ENCODE data around the gene MKNK1.

The MKNK1 gene

DNA sequence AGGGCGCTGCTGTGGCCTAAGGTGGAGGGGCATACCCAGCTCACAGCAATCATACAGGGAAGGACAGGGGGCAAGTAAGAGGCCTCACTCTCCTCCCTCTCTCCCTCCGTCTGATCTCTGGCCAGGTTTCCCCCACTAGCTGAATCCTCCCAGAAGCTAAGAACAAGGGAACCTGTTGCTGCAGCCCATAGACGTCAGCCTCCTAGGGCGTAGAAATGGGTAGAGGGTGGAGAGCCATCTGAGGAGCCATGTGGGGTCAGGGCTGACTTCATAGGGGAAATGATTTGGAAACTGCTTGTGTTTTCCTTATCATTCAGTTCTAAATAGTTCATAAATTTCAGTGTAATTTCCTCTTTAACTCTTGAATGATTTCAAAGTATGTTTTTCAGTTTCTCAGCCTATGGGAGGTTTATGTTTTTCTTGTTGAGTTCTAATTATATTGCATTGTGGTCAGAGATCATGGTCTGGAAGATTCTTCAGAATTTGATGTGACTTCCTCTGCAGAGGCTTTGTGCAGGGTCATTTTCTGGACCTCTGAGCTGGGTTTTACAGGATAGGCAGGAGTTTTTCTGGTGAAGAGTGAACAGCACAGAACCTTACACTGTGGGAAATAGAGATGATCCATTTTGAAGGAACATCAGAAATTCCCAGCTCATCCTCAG is 14.8 kb upstream of the MKNK1 start:
- DNase-seq = no peak

DNA sequence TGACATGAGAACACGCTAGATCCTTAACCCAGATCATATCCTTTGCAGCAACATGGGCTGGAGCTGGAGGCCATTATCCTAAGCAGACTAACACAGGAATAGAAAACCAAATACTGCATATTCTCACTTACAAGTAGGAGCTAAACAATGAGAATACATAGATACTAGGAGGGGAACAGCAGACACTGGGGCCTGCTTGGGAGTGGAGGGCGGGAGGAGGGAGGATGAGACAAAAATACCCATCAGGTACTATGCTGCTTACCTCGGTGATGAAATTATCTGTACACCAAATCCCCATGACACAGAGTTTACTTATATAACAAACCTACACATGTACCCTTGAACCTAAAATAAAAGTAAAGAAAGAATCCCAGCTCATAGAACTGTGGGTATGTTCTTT is 13.8 kb upstream of the MKNK1 start:
- no peak for DNase-seq

DNA sequence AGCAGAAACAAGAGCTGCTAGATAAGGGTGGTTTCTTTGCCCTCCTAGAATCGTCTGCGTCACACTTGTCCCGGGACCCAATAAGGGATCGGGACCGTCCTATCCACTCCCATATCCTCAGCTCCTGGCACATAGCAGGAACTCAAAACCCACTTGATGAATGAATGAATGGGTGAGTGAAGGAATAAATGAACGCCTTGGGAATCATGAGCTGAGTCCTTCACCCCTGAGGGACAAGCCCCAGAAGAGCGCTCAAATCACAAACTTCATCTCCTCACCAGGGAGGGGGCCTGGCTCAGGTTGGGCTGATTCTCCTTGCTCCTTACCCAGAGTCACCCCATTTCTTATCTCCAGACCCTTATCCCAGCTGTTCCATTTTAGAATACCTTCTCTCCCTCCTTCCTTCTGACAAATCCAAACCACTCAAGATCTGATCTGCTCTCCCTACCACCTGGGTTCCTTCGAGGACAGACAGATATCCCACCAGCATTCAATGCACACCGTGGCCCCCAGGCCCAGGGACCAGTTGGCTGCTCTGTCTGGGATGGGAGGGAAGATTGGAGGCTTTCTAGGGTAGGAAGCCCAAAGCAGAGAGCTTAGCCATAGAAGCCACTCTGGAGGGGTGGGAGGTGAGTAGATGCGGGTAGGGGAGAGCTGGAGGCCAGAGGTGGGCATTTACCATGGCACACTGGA is 13.2 kb upstream of the MKNK1 start:
- DNase-seq = no peak

DNA sequence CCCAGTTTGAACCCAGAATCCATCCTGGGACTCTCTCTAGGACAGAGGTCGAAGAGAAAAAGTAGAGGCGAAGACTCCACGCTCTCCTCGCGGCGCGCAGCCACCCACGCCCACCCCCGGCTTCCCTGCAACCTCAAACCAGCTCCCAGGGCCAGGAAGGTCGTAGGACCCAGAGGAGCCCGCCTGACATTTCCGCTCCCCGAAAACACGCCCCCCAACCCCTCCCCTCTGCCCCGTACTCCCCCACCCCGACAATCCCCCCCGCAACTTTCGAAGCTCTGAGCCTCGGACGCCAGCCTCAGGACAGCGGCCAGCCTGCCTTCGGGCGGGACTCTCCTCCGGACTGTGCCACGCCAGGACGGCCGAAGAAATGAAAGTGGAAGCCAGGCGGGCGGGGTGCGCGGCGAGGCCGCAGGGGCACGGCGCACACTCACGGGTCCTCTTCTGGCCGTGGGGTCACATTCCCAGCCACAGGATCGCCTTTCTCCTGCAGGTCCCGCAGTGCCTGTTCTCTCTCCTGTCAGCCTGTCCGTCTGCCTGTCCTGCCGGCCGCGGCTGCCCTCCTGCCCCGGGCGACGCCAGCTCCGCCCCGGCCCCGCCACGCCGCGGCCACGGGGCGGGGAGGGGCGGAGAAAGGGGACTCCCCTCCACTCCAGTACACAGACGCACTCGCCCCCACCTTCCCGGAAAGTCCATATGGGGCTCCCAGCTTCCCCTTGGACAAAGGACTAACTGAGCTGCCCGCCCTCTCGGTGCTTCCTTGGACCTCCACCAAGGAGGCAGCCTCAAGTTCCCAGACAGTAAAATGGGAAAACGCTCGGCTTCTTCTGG is 12.4 kb upstream of the MKNK1 start, which contains the start of gene MOB3C:
TSS of gene MOB3C (minus strand) at position 535 of the 831 bp plus-strand sequence. CDS start 3,490 bp downstream, outside the sequence.
- DNase-seq = peak; percentile 22 to 54

DNA sequence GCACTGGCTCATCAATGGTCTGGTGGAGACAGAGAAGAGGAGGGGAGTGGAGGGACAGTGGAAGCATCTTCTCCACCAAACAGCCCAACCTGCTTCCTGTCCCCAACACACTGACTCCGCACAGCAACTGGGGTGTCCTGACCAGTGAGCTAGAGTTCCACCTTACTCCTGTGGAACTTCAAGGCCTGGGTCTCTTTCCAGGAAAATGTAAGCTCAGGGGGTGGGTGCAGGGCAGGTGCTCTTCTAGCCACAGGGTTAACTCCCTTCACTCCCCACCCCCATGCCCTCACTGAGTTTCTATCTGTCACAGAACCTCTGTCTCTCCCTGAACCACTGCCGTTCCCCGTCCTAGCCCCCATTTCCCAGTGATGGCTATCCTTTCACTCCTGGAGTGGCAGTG is 11.7 kb upstream of the MKNK1 start:
- DNase-seq = no peak

DNA sequence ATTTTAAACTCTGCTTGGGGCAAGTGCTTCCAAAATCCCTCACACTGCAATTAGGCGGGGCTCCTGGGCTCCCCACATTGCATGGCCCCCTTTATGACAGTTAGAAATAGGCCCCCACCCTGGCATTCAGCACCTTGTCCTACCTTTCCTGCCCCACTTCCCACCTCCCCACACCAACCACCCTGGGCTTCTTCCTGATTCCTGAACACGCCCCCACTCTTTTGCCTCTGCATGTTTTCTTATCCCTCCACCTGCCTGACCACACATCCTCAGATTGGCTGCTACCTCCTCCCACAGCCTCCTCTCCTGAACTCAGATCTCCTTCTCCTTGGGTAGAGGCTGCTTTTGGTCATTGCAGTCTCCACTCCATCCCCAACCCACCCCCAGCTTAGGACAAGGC is 11.0 kb upstream of the MKNK1 start:
- DNase-seq = no peak

DNA sequence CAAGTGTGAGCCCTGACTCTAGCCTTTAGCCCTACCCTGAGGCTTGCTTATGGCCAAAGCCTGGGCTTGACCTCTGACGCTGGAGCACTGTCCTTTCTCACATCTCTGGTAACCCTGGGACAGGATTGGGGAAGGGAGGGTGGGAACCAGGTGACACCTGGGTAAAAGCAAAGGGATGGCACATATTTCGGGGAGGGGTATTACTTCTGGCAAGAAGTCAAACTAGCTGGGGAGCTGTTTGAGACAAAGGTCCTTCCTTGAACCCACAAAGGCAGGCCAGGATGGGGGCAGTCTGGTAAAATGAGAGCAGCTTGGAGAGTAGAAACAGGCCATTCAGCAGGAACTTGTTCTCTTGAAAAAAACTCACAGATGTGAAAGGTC is 10.5 kb upstream of the MKNK1 start:
- no peak for DNase-seq

DNA sequence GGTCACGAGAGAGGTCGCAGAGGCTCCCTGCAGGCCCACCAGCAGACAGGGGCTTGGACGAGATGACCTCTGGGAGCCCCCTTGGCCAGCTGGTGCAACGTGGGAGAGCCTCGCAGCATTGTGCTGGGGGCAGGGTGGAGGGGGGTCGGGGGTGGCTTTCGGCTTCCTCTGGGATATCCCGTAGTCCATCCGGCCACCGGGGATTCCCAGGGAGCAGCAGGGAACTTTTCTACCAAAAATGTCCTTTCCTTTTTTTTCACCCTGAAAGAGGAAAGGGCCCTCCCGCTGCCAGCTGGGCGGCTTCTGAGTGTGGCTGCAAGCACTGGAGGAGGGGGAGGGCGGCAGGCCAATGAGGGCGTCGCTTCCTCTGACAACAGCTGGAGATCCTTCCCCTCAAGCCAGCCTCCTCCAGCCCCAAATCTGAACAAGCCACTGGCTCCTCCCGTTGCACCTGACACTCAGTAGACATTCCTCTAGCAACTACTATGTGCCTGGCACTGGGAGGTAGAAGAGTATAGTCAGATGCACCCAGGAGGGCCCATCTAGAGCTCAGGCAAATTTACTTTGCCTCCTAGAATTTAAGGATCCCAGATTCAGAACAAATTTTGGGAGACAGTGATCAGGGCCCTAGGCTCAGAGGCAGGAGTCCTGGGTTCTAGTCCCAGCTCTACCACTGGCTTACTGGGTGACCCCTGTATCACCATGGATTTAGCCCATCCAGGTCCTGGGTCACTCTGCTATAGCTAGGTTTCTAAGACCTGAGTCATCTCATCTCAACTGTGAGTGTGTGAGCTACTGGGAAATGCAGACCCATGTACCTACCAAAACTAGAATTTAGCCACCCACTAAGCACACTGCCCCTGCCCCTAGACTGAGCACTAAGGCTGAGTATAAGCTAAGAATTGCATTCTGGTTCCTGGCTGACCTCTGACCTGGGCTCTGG is 9.9 kb upstream of the MKNK1 start:
- DNase-seq = no peak

DNA sequence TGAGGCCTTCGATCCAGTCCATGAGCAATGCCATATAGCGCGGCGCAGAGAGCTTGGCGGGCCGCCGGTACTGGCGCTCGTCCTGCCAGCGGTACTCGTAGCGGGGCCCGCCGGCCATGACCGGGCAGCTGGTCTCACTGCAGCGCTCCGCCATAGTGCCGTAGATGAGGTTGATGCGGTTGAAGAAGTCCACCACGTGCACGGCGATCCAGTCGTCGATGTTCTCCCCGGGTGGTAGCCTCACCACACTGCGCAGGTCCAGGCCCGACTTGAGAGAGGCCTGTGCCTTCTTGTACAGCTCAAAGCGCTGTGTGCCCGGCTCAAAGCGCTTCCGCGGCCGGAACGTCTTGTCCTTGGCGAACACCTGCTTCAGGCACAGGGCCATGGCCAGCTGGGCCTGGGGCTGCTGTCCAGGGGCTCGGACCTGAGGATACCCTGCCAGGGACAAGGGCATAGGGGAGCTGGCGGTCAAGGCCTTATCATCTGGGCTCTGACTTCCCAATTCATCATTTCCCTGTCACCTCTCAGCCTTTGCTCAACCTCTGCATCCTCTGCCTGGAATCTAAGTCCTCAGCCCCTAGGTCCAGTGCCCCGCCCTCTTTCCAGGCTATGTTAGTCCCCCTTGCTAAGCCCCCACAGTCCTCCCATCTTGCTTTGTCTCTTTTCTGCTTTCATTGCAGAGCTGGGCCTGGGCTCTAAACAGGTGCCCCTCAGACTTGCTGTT is 9.0 kb upstream of the MKNK1 start:
- no peak for DNase-seq

DNA sequence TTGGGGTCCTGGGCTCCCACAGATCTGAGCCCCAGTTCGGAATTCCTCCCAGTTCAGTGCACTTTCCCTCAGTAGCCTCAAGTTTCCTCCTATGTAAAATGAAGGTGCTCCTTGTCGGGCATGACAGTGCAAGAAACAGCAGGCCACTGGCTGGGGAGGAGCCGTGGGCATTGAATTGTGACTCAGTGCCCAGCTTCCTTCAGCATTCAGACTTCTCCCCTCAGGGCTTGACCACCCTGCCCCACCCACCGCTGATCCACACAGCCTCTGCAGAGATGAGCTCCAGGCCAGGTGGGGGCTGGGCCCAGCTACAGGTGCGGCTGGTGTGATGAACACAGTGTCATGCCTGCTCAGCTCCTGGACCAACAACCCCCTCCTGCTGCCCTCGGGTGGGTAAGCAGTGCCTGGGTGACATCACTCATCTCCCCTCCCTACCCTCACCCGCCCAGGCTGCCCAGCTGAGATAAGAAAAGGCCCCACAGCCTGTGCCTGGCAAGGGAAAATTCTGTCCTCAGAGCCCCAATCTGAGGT is 7.7 kb upstream of the MKNK1 start:
- no peak for DNase-seq

DNA sequence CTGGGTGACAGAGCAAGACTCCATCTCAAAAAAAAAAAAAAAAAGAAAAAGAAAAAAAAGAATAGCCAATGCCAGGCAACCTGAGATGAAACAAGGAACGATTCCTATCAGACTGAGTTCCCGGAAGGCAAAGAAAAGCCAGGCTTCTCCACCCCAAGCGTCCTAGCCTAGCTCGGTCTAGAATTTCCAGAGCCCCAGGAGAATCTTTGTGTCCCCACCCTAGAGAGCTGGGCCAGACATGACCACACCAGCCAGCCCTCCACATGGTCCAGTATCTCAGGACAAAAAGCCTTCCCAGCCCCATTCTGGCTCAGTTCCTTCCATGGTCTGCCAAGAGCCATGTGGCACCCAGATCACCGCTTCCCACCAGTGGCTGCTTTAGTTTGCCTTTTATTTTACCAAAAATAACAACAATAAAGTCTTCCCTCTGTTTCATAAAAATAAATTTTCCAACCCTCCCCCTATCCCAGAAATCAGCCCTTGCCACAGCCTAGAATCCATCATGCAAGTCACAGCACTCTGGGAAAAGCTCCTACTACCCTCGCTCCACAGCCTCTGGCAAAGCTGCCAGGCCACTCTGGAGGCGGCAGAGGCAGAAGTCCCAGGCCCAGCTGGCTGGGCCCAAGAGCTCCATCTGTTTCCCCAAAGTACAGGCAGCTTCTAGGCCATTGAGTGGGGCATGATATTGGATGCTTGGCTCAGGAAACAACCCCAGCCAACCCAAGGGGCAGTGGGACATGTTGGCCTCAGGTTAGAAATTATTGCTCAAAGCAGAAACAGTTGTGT is 3.5 kb upstream of the MKNK1 start:
- no peak for DNase-seq

DNA sequence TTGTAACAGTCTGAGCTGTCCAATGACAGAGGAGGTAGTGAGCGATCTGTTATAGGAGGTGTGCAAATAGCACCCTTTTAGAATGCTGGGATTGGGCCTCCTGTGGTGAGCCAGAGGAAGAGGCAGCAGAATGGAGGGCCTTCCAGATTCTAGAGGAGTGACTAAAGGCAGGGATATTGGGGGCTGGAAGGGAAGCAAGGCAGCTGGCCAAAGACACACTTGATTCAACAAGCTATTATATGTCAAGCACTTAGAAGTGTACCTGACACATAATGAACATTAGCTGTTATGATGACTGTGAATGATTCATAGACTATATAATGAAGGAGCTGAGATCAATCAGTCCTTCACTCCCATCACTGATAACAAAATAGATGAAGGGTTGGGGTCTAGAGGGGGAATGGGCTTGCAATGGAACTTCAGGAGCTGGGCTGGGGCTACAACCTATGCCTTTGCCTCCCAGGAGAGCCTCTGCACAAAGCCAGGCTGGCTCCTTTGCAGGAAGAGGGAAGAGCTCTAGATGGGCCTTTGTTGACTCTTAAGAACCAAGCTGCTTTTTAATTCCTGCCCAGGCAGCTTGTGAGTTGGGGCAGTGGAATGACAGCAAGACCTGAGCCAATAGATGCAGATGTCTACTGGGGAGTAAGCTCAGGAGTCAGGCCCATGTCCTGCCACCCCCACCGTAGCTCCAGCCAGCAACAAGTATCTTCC is 2.3 kb upstream of the MKNK1 start:
- no peak for DNase-seq

DNA sequence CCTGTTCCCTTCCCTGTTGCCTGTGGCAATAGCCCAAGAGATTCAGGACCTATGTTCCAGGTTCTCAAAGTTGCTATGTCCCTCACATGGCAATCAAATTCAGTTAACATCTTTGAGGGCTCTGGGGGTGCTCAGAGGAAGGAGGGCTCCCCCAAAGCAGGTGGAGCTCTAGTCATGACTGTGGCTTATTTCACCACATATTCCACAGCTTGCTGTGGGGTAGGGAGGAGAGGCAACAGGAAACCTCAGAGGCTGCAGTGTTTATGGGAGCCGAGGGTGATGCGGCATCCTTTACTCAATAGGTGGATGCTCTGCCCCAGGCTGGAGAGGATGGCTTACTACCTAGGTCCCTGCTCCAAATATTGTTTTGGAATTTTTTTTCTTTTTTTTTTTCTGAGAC is 1.2 kb upstream of the MKNK1 start:
- no peak for DNase-seq

DNA sequence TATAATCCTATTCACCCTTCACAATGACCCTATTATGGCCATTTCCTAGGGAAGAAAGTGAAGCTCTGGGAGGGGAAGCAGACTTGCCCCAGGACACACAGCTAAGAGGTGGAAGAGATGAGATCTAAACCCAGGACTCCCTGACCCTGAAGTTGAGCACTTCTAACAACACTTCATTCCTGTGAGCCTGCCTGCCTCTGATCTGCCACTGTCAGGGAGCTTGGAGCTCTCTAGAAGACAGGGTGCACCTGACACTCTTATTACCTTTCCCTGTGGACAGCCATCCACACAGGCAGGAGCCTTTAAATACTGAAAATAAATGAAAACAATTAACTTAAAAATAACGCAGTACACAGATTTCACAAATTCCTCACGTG is 599 bp downstream of the MKNK1 start:
- DNase-seq = peak in 1 of 2 experiments; percentile 32

DNA sequence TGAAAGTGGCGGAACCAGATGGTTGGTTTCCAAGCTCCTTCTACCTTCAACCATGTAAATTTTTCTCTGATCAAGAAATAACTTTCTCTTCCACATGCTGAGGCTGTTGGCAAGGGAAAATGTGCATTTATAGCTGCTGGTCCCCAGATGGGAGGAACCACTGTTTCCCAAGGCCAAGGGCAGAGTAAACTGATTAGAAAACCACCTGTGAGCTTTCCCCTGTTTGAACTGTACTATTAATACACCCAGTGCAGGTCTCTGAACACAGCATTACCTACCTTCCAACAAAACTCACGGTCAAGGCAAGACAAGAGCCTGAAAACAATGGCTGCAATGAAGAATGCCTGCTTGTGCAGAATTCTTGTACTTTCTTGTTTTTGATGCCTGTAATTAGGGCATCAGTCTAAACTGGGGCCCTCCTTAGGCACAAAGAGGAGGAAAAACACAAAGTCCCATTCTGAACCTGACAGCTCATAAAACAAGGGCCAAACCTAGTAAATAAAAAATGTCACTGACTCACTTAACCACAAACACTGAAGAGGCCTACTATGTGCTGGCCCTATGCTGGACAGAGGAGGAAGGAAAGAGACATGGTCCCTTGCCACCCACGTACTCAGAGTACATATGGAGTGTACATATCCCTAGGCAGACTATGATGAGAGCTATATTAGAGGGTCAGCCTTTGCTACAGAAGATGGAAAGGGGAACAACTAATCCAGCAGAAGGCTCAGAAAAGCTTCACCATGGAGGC is 2.6 kb downstream of the MKNK1 start:
- DNase-seq = no peak

DNA sequence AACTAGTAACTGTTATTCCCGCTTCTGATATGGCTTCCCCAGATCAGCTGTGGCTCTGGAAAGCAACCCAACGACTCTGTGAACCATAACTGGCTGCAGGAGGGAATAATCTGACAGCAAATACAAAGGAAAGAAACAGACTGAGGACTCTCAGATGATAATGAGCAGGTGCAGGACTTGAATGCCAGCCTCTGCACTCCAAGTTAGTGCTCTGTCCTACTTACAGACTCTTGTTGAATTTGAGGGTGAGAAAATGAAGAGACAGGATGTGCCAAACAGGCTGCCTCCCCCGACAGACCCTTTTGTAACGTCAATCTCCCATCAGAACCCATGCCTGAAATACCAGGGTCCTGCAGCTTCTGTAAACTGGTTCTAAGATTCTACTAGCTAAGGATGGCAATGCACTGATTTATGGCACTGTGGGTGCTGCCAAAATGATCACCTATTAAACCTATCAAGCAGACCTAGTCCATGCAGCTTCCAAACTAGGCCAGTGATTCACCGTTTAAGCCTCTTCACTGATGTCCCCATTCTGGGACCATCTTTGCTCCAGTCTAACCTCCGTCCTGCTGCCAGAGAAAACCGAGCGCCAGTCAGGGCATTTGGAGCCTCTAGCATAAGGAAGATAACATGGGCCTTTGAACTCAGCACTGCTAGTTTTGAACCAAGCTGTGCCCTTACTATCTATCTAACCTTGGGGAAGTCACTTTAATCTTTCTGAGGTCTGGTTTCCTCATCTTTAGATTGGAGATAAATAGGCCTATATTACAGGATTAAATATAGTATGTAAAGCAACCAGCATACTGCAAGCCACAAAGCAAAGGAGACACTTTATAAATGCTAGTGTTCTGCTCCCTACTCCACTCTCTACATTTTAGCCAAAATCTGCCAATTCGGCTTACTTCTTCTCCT is 4.8 kb downstream of the MKNK1 start:
- no peak for DNase-seq

DNA sequence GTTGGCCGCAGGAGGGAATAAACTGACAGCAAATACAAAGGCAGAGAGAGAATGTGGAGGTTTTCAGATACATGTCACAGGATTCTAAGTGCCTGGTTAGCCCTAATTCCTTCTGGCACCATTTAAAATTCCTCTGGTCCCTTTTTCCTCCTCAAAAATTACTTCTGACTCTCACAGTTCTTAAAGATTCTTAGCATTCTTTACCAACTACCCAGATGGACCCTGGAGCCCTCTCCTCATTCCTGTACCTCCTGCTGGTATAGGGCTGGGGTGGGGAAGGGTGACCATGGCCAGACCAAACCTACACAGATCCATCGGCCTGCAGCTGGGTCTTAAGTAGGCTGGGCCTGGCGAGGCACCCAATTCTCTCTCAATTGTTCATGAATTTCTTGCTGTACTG is 7.2 kb downstream of the MKNK1 start:
- DNase-seq = no peak

DNA sequence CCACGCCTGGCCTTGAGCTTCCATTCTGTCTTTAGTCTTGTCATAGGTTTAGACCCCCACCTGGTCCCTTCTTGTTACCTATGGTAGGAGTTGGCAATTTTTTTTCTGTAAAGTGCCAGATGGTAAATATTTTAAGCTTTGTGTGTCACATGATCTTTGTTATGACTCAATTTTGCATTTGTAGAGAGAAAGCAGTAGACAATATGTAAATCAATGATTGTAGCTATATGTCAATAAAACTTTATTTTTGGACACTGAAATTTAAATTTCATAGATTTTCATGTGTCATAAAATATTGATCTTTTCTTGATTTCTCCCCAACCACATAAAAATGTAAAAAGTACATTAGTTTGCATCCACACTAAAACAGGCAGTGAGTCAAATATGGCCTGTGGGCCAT is 8.0 kb downstream of the MKNK1 start:
- no peak for DNase-seq
